LNCAP (cell line): ENCODE data around the gene FTO.

Experiments
- TF ChIP-seq, protein P1 (sequence below): fragments of 450-650 bp; IDR thresholded peaks from 2 replicates; pipeline ENCODE4 v1.5.1; 2017; ENCODE audit warnings: mild to moderate bottlenecking

The FTO gene

DNA sequence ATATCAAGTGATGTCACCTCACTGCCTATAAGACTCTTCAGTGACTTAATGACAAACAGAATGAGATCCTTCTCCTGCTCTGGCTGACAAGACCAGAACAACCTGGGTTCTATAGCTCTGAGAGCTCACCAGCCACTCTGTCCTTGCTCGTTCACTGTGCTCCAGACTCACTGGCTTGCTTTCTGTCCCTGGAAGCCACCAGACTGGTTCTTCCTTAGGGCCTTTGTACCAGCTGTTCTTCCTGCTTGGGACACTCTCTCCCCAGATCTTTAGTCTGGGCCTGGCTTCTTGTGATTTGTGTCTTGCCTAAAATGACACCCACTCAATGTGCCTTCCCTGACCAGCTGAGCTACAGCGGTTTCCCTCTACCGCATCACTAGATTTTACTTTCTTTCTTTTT, 76.1 kb downstream of the FTO start:
- TF ChIP-seq, protein P1, sequence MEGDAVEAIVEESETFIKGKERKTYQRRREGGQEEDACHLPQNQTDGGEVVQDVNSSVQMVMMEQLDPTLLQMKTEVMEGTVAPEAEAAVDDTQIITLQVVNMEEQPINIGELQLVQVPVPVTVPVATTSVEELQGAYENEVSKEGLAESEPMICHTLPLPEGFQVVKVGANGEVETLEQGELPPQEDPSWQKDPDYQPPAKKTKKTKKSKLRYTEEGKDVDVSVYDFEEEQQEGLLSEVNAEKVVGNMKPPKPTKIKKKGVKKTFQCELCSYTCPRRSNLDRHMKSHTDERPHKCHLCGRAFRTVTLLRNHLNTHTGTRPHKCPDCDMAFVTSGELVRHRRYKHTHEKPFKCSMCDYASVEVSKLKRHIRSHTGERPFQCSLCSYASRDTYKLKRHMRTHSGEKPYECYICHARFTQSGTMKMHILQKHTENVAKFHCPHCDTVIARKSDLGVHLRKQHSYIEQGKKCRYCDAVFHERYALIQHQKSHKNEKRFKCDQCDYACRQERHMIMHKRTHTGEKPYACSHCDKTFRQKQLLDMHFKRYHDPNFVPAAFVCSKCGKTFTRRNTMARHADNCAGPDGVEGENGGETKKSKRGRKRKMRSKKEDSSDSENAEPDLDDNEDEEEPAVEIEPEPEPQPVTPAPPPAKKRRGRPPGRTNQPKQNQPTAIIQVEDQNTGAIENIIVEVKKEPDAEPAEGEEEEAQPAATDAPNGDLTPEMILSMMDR = no peak

DNA sequence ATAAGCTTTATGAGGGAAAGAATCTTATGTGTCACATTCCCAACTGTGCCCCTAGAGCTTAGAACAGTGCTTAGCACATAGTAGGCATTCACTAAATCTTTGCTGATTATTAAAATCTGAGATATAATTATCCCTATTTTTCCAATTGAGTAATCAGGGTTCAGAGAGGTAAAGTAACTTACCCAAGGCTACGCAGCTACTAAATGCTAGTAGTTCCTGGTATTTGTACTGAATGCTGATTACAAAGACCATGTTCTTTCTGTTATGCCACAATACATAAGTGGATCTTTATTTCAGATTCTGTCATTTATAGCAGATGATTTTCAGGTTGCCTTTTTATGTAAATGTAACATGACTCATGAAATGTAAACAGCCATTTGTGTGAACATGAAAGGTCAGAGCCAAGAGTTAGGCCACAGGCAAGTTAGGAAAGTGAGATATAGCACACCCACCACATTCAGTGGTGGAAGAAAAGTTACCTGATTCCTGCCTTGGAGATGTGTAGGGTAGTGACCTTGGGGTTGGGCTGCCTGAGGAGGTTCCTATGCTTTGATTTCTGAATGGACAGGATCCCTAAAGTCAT, 77.2 kb downstream of the FTO start:
- TF ChIP-seq, protein P1 = no peak

DNA sequence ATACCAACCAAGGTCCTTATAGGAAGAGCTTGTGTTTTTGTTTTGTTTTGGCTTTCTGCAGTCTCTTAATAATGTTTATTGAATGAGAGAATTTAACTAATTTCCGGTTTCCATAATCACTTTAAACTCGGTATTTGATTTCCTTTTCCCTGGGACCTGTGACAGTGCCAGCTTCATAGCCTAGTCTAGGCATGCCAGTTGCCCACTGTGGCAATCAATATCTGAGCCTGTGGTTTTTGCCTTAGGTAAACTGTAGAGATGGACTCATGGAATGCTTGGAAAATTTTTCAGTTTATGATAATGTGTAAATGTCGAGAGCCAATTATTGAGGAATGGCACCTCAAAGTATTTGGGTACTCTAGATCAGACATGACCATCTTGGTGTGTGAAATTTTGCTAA, 78.2 kb downstream of the FTO start:
- TF ChIP-seq, protein P1 = no peak

DNA sequence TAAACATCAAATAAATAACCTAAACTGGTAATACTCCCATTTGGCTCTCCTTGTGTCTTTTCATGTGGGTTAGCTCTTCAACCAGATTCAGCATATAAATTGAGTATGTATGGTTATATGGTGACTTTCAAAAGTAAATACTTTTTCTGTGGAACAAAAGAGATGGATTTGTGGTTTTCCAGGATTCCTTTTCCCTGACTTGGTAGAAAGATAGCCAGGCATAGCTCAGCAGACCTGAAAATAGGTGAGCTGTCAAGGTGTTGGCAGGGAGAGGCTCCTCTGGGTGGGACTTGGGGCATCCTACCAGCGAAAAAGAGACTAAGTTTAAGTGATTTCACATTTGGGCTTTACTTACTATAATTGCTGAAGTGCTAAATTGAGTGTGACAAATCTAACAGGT, 80.3 kb downstream of the FTO start:
- TF ChIP-seq, protein P1 = no peak

DNA sequence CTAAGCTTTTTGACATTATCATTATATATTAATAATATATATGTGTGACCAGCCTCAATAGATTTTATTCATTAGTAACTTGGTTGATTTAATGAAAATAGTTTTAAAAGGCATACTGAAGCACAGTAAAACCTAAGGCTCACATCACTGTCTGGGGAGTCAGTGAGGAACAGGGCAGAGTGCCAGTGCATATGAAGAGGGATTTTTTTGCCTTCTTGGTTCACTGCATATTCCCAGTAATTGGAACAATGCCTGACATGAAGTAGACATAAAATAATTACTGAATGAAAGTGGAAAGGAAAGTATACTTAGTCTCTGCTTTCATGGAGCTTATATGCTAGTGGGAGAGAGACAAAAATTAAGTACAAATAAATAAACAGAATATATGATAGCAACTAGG, 81.1 kb downstream of the FTO start:
- TF ChIP-seq, protein P1 = no peak

DNA sequence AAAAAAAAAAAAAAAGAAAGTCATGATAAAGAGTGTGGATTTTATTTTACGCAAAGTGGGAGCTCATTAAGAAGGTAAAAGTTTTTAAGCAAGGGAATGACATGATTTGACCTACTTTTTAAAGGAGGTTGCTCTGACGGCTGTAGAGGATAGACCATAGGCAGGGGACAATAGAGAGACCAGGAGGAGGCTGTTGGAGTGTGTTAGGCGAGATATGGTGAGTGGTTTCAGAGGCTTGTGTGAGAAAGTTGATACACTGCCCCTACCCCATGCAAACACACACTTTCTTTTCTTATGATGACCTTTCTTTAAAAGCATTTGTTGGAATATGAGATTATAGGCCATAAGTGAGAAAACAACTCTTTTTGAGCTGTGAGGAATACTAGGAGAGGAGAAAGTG, 82.0 kb downstream of the FTO start:
- TF ChIP-seq, protein P1 = no peak

DNA sequence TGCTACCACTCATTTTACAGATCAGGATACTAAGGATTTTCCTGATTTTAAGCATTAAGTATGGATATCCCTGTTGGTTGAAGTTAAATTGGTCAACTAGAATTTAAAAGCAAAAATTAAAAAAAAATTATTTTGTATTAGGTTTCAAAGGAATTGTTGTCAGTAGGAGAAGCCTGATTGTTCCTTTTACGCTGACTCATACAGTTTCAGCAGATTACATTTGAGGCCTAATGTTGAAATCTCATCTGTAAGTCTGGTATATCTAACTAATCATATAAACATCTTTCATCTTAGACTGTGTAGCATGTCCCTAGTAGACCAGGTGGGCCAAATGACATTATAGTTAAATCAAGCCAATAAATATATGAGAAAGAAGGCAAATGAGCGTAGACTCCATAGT, 83.5 kb downstream of the FTO start:
- TF ChIP-seq, protein P1 = no peak

DNA sequence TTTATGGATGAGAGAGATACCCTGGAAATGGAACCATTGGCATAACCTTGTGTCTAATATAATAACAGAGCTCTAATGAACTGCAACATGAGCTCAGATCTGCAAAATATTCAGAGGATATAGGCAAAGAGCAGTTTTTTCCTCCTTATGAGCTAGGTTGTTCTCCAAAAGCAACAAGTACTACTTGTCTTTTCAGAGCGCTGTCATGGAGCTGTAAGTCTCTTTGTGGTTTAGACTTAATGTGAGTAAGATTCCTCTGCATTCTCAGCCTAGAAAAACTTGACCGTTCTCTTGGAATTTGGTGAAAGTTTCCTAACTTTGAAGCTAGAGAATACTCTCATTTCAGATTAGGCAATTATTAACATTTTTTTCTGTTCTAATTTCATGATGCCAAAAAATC, 85.2 kb downstream of the FTO start:
- TF ChIP-seq, protein P1 = no peak
